ENCODE results near the gene WDFY2. TPM values are rescaled to one million over a fixed set of nuclear protein-coding genes. Genes with fewer than 3 reads are reported as not detected.

Gene WDFY2
- total and polyA plus RNA-seq, 10 of the 15 experiments (the other 5 are each of a cell fraction or from before 2014, with no cell fraction given): 2.1 to 13.0 (median 8.1) TPM

GRCh38 chr13:51800486-51800885, 216.2 kb downstream of the WDFY2 start:
- no peak overlapping the region for H3K9ac ChIP-seq (ENCODE audit: control insufficient read depth, insufficient read depth, low read length)
- ATAC-seq: no peak
- TF ChIP-seq RCOR1 (conservative IDR thresholded peaks at IDR 0.05; ENCODE audit: low read depth, low read length) (no peak), MYC (IDR thresholded peaks at IDR 0.05; ENCODE audit: insufficient read depth, insufficient read length, insufficient replicate concordance, low read length, severe bottlenecking) (no peak), POU2F2 (IDR thresholded peaks at IDR 0.05; ENCODE audit: borderline replicate concordance, low read depth, low read length) (no peak), NR2F1 (conservative IDR thresholded peaks at IDR 0.05) (no peak), CHD4 (IDR thresholded peaks at IDR 0.05) (no peak)
- 73% methylated on average over 5 of the region's 5 CpGs for WGBS (ENCODE audit: insufficient coverage, insufficient replicate concordance, low lambda C conversion rate, missing lambda C conversion rate)
- CTCF ChIA-PET: interaction anchor here (0.7 to 8.9 kb wide), 11 partner anchors 14 to 676 kb away, joined by 3 to 152 read pairs (median 10); no protein-coding TSS in a partner anchor
- H3K4me3 ChIP-seq: no peak overlapping the region
- H2AFZ ChIP-seq (ENCODE audit: control insufficient read depth, low read depth, low read length): no peak overlapping the region
- no peaks in the 10 kb centered on the region for H3K27me3 ChIP-seq (replicated peaks in 1 of 2; ENCODE audit: control insufficient read depth in 2 of 2, insufficient read depth in 2 of 2, low read length in 1 of 2)
- RAD21 ChIA-PET (ENCODE audit: unreplicated experiment): interaction anchor here (1.0 to 10.2 kb wide), 8 partner anchors 12 to 676 kb away, joined by 3 to 104 read pairs (median 5); partner anchors contain the start of gene INTS6
- BruUV-seq (replicated peaks): no TSS peak
- no peaks in the 10 kb centered on the region for H3K9me3 ChIP-seq (replicated peaks; ENCODE audit: control insufficient read depth, insufficient read depth, low read length)
- POLR2A ChIA-PET: no interaction called here
- peaks cover 20% of the 10 kb centered on the region for H3K4me1 ChIP-seq (ENCODE audit: control insufficient read depth, insufficient read depth, low read length)
- SMC1A ChIA-PET (ENCODE audit: uncharacterized antibody, unreplicated experiment): interaction anchor here (1.1 to 7.2 kb wide), 12 partner anchors 13 to 675 kb away, joined by 3 to 55 read pairs (median 4); no protein-coding TSS in a partner anchor
- H4K20me1 ChIP-seq (ENCODE audit: control insufficient read depth, insufficient read depth): no peaks in the 10 kb centered on the region
- H3K36me3 ChIP-seq (ENCODE audit: control insufficient read depth in 2 of 2, insufficient read depth in 2 of 2, low read length in 1 of 2): no peaks in the 10 kb centered on the region
- FAIRE-seq: no peak
- in situ Hi-C loops (cut with MboI): no loop called here
- intact Hi-C loops (cut with micrococcal nuclease; ENCODE audit: unreplicated experiment): no loop called here
- H3K79me2 ChIP-seq (ENCODE audit: control insufficient read depth, insufficient read depth, low read length): no peaks in the 10 kb centered on the region; the same call in 1 of the 2 replicates
- DNase-seq (ENCODE audit: low read depth, low spot score): no peak
- H3K4me2 ChIP-seq (ENCODE audit: control insufficient read depth, insufficient read depth): no peak overlapping the region
- H3K27ac ChIP-seq (ENCODE audit: control insufficient read depth, insufficient read depth): no peak overlapping the region

GRCh38 chr13:51801631-51802099, 217.4 kb downstream of the WDFY2 start:
- H3K4me3 ChIP-seq: no peak overlapping the region
- no peaks in the 10 kb centered on the region for H4K20me1 ChIP-seq (ENCODE audit: control insufficient read depth, insufficient read depth)
- WGBS (ENCODE audit: insufficient coverage, insufficient replicate concordance, low lambda C conversion rate, missing lambda C conversion rate): 80% methylated on average over 7 of the region's 7 CpGs
- TF ChIP-seq MEF2A (IDR thresholded peaks at IDR 0.05; ENCODE audit: insufficient read depth, low read depth, low read length): no peak
- TF ChIP-seq DPF2 (IDR thresholded peaks at IDR 0.05): no peak
- no peak for TF ChIP-seq MEF2B (IDR thresholded peaks at IDR 0.05; ENCODE audit: partially characterized antibody, poor library complexity, severe bottlenecking)
- TF ChIP-seq POLR2A (IDR thresholded peaks at IDR 0.05; ENCODE audit: low read depth, low read length): no peak
- no peak for TF ChIP-seq SMARCA5 (IDR thresholded peaks at IDR 0.05)
- TF ChIP-seq STAT1 (conservative IDR thresholded peaks at IDR 0.05): no peak
- no peak for TF ChIP-seq FOS (IDR thresholded peaks at IDR 0.05; ENCODE audit: borderline replicate concordance, extremely low read depth, insufficient read length)
- TF ChIP-seq NR2C1 (IDR thresholded peaks at IDR 0.05): no peak
- no peak for FAIRE-seq
- H3K79me2 ChIP-seq (ENCODE audit: control insufficient read depth, insufficient read depth, low read length): no peaks in the 10 kb centered on the region; the same call in 1 of the 2 replicates
- H3K36me3 ChIP-seq (ENCODE audit: control insufficient read depth in 2 of 2, insufficient read depth in 2 of 2, low read length in 1 of 2): no peaks in the 10 kb centered on the region
- no peak overlapping the region; the same call in 1 of the 2 replicates for H3K4me2 ChIP-seq (ENCODE audit: control insufficient read depth, insufficient read depth)
- no peak for DNase-seq (ENCODE audit: low read depth, low spot score)
- H2AFZ ChIP-seq (ENCODE audit: control insufficient read depth, low read depth, low read length): no peak overlapping the region
- ATAC-seq: no peak
- no peak overlapping the region for H3K27ac ChIP-seq (ENCODE audit: control insufficient read depth, insufficient read depth)
- intact Hi-C loops (cut with micrococcal nuclease; ENCODE audit: unreplicated experiment): loop anchor here (2.0 kb wide), 1 partner anchor 217 kb away; the partner anchor contains the start of gene WDFY2
- ChIA-PET SMC1A (ENCODE audit: uncharacterized antibody, unreplicated experiment) (interaction anchor here (0.8 to 4.5 kb wide), 13 partner anchors 8 to 676 kb away, joined by 3 to 26 read pairs (median 4); no protein-coding TSS in a partner anchor), RAD21 (ENCODE audit: unreplicated experiment) (interaction anchor here (1.4 to 10.2 kb wide), 8 partner anchors 11 to 677 kb away, joined by 3 to 104 read pairs (median 6); partner anchors contain the start of gene INTS6), CTCF (interaction anchor here (1.0 to 8.9 kb wide), 9 partner anchors 8 to 677 kb away, joined by 3 to 152 read pairs (median 10); no protein-coding TSS in a partner anchor), POLR2A (no interaction called here)
- BruUV-seq (replicated peaks): no TSS peak
- in situ Hi-C loops (cut with MboI): no loop called here
- H3K27me3 ChIP-seq (replicated peaks in 1 of 2; ENCODE audit: control insufficient read depth in 2 of 2, insufficient read depth in 2 of 2, low read length in 1 of 2): no peaks in the 10 kb centered on the region
- no peaks in the 10 kb centered on the region for H3K9me3 ChIP-seq (replicated peaks; ENCODE audit: control insufficient read depth, insufficient read depth, low read length)
- H3K4me1 ChIP-seq (ENCODE audit: control insufficient read depth, insufficient read depth, low read length): peaks cover 20% of the 10 kb centered on the region
- no peak overlapping the region for H3K9ac ChIP-seq (ENCODE audit: control insufficient read depth, insufficient read depth, low read length)

All from GM12878 (cell line).